Thymus (tissue), 11 donors: Measurements from ENCODE around the gene DPYD. TPM values are rescaled to one million over a fixed set of nuclear protein-coding genes. Genes with fewer than 3 reads are reported as not detected.

Source experiments
- DNase-seq, 9 donors: peaks; one replicate each; pipeline ENCODE4 v3.0.0-alpha.2; 2013; ENCODE audit warnings: low spot score in 9 of 9, low read depth in 6 of 9, missing footprints in 1 of 9
- H3K27ac ChIP-seq, 2 donors: one replicate each; pipeline ENCODE4 v1.5.1; 2013; ENCODE audit warnings: control low read depth in 1 of 2, low read depth in 1 of 2, low read length in 1 of 2, mild to moderate bottlenecking in 1 of 2, moderate library complexity in 1 of 2
- H3K27me3 ChIP-seq, 2 donors: one replicate each; pipeline ENCODE4 v1.5.1; 2013; ENCODE audit warnings: low read length in 1 of 2; ENCODE audit not compliant: control insufficient read depth in 2 of 2, insufficient read depth in 1 of 2
- H3K36me3 ChIP-seq, 2 donors: one replicate each; pipeline ENCODE4 v1.5.1; 2013; ENCODE audit warnings: low read length in 1 of 2, mild to moderate bottlenecking in 1 of 2, moderate library complexity in 1 of 2; ENCODE audit not compliant: control insufficient read depth in 2 of 2, insufficient read depth in 2 of 2
- H3K4me1 ChIP-seq, 2 donors: one replicate each; pipeline ENCODE4 v1.5.1; 2013; ENCODE audit warnings: low read length in 2 of 2; ENCODE audit not compliant: control insufficient read depth in 2 of 2, insufficient read depth in 2 of 2
- H3K4me3 ChIP-seq, 2 donors: one replicate each; pipeline ENCODE4 v1.5.1; 2013; ENCODE audit warnings: low read length in 2 of 2, control low read depth in 1 of 2, mild to moderate bottlenecking in 1 of 2
- H3K9me3 ChIP-seq, 2 donors: one replicate each; pipeline ENCODE4 v1.5.1; 2013; ENCODE audit warnings: low read length in 1 of 2, mild to moderate bottlenecking in 1 of 2; ENCODE audit not compliant: control insufficient read depth in 2 of 2, insufficient read depth in 1 of 2
- WGBS: extraction: QIAGEN DNeasy Blood & Tissue Kit; methylation state at CpG from one replicate; pipeline ENCODE4 v1.1.7; 2013; 5-methylcytosine and 5-hydroxymethylcytosine counted together
- polyA plus RNA-seq: library from polyadenylated mRNA; stranded (reverse); fragments of 200-250 nt; gene quantifications from one replicate; pipeline ENCODE4 v1.2.3, GENCODE V29; 2013
- total RNA-seq: library from RNA; stranded (reverse); fragments of 120-200 nt; gene quantifications from one replicate; pipeline ENCODE4 v1.2.4, GENCODE V29; 2013
- donor health status: healthy.

DPYD gene
- total and polyA plus RNA-seq, 2 donors, result 13.1 to 29.4 TPM

GRCh38 chr1:97212671-97213070 is 708.2 kb downstream of the DPYD start:
- Histone ChIP-seq H3K27me3 (no peaks in the 10 kb centered on the region), H3K4me1 (no peaks in the 10 kb centered on the region), H3K36me3 (no peaks in the 10 kb centered on the region), H3K4me3 (no peak overlapping the region), H3K9me3 (no peaks in the 10 kb centered on the region), H3K27ac (no peak overlapping the region)
- DNase-seq, result no peak
- WGBS, result 96% methylated on average over 2 of the region's 2 CpGs

- WGBS, result 96% methylated on average over 1 of the region's 1 CpG
Measured at GRCh38 chr1:97210307-97210706, 710.5 kb downstream of the DPYD start.

GRCh38 chr1:97209381-97209957 is 711.4 kb downstream of the DPYD start:
- 96% methylated on average over 3 of the region's 3 CpGs for WGBS
- H3K27ac ChIP-seq, result no peak overlapping the region
- no peaks in the 10 kb centered on the region for H3K27me3 ChIP-seq
- H3K4me1 ChIP-seq, result no peaks in the 10 kb centered on the region
- no peaks in the 10 kb centered on the region for H3K36me3 ChIP-seq
- no peaks in the 10 kb centered on the region for H3K9me3 ChIP-seq
- no peak for DNase-seq
- H3K4me3 ChIP-seq, result no peak overlapping the region

More at GRCh38 chr1:97210307-97210706, 710.5 kb downstream of the DPYD start:
- Histone ChIP-seq H3K27ac (no peak overlapping the region), H3K4me1 (no peaks in the 10 kb centered on the region), H3K4me3 (no peak overlapping the region), H3K36me3 (no peaks in the 10 kb centered on the region), H3K27me3 (no peaks in the 10 kb centered on the region), H3K9me3 (no peaks in the 10 kb centered on the region)
- DNase-seq, result no peak

GRCh38 chr1:97207868-97208267 is 713.0 kb downstream of the DPYD start:
- Histone ChIP-seq H3K27me3 (no peaks in the 10 kb centered on the region), H3K27ac (no peak overlapping the region), H3K36me3 (no peaks in the 10 kb centered on the region), H3K4me1 (no peaks in the 10 kb centered on the region), H3K9me3 (no peaks in the 10 kb centered on the region), H3K4me3 (no peak overlapping the region)
- DNase-seq, result no peak

- DNase-seq, result no peak
Measured at GRCh38 chr1:97204468-97204867, 716.4 kb downstream of the DPYD start.

GRCh38 chr1:97202481-97203380 is 718.1 kb downstream of the DPYD start:
- no peak for DNase-seq
- Histone ChIP-seq H3K36me3 (no peaks in the 10 kb centered on the region), H3K9me3 (no peaks in the 10 kb centered on the region), H3K4me3 (no peak overlapping the region), H3K4me1 (no peaks in the 10 kb centered on the region), H3K27ac (no peak overlapping the region), H3K27me3 (no peaks in the 10 kb centered on the region)
- 96% methylated on average over 5 of the region's 5 CpGs for WGBS

More at GRCh38 chr1:97204468-97204867, 716.4 kb downstream of the DPYD start:
- no peak overlapping the region for H3K4me3 ChIP-seq
- H3K36me3 ChIP-seq, result no peaks in the 10 kb centered on the region
- no peaks in the 10 kb centered on the region for H3K27me3 ChIP-seq
- no peaks in the 10 kb centered on the region for H3K4me1 ChIP-seq
- no peaks in the 10 kb centered on the region for H3K9me3 ChIP-seq
- H3K27ac ChIP-seq, result no peak overlapping the region
- 93% methylated on average over 1 of the region's 1 CpG for WGBS

- WGBS, result 95% methylated on average over 3 of the region's 3 CpGs
- no peaks in the 10 kb centered on the region for H3K27me3 ChIP-seq
- H3K9me3 ChIP-seq, result no peaks in the 10 kb centered on the region
- H3K4me3 ChIP-seq, result no peak overlapping the region
- no peak for DNase-seq
- H3K36me3 ChIP-seq, result no peaks in the 10 kb centered on the region
- H3K27ac ChIP-seq, result no peak overlapping the region
- H3K4me1 ChIP-seq, result no peaks in the 10 kb centered on the region
Measured at GRCh38 chr1:97201641-97202040, 719.2 kb downstream of the DPYD start.

GRCh38 chr1:97200595-97200994 is 720.2 kb downstream of the DPYD start:
- no peak for DNase-seq
- WGBS, result 68% methylated on average over 2 of the region's 2 CpGs
- H3K27me3 ChIP-seq, result no peaks in the 10 kb centered on the region
- no peaks in the 10 kb centered on the region for H3K4me1 ChIP-seq
- no peak overlapping the region for H3K4me3 ChIP-seq
- no peaks in the 10 kb centered on the region for H3K36me3 ChIP-seq
- H3K27ac ChIP-seq, result no peak overlapping the region
- H3K9me3 ChIP-seq, result no peaks in the 10 kb centered on the region

- no peak overlapping the region for H3K4me3 ChIP-seq
- WGBS, result 100% methylated on average over 1 of the region's 1 CpG
- no peaks in the 10 kb centered on the region for H3K36me3 ChIP-seq
- no peaks in the 10 kb centered on the region for H3K4me1 ChIP-seq
- no peaks in the 10 kb centered on the region for H3K27me3 ChIP-seq
- no peak for DNase-seq
- no peak overlapping the region for H3K27ac ChIP-seq
- H3K9me3 ChIP-seq, result no peaks in the 10 kb centered on the region
Measured at GRCh38 chr1:97196825-97197516, 723.9 kb downstream of the DPYD start.
